HUDEP-2 (cell line): Measurements from ENCODE around the gene KAT6B.
A peak's percentile ranks its signal among the peaks of the same experiment; 100 is the strongest.

Source experiments
- DNase-seq, 76 experiments: peaks; one replicate each; lab custom pipeline; 2025; ENCODE audit not compliant: unreplicated experiment in 76 of 76; lab: John Stamatoyannopoulos, UW

Gene KAT6B

GRCh38 chr10:74913377-74913979 lies 87.1 kb downstream of the KAT6B start:
- DNase-seq = peak in 37 of 76 experiments; percentile 5 to 60 (median 20)

- no peak for DNase-seq
Measured at GRCh38 chr10:74916283-74916682, 89.9 kb downstream of the KAT6B start.

DNA sequence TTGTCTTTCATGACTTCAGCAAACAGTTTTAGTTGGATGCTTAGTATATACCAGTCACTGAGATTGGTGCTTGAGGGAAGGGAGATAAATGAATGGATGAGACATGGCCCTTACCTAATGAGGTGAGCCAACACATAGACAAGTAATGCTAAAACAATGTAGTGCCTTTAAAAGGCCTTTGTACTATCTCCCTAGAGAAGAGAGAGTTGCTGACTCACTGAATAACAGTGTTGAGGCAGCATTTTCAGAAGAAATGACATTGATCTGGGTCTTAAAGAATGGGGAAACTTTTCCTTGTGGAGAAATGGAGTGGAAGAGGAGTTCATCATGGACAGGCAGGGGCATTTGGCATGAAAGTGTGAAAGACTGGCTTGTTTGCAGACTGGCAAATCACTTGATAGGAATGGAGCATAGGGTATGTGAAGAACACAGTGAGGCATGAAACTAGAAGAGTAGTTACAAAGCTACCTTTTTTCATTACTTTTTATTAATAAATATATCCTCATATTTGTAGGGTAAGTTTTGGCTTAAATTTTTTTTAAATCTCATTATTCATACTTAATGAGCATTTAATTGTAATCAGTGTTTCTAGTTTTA lies 91.2 kb downstream of the KAT6B start:
- DNase-seq = no peak

- no peak for DNase-seq
Measured at GRCh38 chr10:74919671-74920070, 93.3 kb downstream of the KAT6B start.

DNA sequence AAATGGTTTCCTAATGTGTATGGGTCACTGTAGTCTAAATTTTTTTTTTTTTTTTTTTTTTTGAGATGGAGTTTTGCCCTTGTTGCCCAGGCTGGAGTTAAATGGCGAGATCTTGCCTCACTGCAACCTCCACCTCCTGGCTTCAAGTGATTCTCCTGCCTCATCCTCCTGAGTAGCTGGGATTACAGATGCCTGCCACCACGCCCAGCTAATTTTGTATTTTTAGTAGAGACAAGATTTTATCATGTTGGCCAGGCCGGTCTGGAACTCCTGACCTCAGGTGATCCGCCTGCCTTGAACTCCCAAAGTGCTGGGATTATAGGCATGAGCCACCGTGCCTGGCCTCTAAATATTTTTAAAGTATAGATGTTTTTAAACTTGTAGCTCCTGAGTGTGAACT lies 94.7 kb downstream of the KAT6B start:
- peak in 4 of 76 experiments; percentile 12 to 45 (median 26) for DNase-seq

DNA sequence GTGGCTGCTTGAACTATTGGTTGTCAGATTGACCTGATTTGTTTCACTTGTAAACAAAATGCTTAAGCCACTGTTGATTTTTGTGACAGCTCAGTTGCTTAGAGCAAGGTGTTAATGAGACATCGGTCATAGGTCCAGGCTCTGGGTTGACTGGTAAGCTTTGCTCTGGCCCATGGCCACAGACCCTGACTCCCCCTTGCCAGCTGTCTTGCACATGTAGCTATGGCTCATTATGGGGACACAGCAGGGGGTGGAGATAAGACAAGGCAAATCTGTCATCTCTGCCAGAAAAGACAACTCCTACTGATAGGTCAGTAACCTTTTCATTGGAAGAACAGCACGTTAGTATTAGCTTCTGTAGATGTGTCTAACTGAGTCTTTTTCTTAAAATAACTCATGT lies 95.3 kb downstream of the KAT6B start:
- peak in 70 of 76 experiments; percentile 6 to 86 (median 58) for DNase-seq

GRCh38 chr10:74922921-74923320 lies 96.5 kb downstream of the KAT6B start:
- DNase-seq = no peak

DNA sequence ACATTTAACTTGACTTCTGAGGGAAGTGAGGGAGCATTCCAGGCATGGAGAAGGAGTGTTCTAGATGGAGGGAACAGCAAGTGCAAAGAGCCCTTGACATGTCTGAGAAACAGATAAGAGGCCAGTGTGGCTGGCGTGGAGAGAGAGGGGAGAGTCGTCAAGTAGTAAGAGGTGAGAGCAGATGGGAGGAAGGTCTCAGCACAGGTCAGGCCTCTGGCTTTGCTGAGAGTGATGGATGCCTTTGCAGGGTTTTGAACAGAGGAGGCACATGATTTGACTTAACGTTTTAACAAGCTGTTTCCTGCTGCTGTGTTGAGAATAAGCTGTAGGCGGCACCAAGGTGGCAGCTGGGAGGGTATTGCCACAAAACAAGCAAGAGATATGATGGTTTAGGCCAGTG lies 97.2 kb downstream of the KAT6B start:
- DNase-seq = peak in 3 of 76 experiments; percentile 4 to 13 (median 6)

- DNase-seq = no peak
Measured at GRCh38 chr10:74924251-74924963, 98.0 kb downstream of the KAT6B start.

GRCh38 chr10:74925291-74925690 lies 98.9 kb downstream of the KAT6B start:
- no peak for DNase-seq

GRCh38 chr10:74925708-74926107 lies 99.3 kb downstream of the KAT6B start:
- no peak for DNase-seq

GRCh38 chr10:74926791-74927585 lies 100.6 kb downstream of the KAT6B start:
- no peak for DNase-seq

DNA sequence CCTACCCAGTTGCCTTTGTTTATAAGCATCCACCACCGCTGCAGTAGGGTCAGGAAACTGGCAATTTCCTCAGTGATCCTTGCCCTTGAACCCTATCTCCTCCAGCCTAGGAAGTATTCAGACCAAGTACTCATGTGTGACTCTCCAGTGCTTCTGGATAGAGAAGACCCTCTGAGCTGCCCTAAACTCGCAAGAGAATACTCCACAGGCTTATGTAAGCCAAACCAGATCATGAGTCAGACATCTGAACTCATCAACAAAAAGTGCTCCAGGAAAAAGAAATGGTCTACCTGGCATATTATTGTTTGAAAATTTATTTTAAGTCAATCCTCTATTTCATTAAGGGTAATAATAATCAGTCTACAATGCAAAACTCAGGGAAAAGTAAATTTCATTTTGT lies 101.3 kb downstream of the KAT6B start:
- no peak for DNase-seq

GRCh38 chr10:74928742-74929191 lies 102.4 kb downstream of the KAT6B start:
- no peak for DNase-seq

DNA sequence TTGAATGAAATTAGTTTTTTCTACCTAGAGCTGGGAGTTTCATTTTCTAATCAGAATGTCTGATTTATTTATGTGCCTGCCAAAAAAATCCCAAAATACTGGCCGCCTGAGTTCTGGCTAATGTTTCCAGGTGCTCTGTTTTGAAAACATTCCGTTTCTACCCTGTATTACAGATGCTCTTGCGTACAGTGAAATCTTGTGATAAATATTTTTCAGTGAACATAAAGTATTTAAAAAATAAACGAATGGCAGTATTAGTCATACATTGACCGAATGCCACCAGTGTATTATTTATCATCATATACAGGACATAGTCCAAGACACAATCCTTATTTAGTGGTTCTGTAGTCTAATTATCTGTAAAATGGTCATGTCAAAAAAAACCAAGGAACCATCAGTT lies 102.8 kb downstream of the KAT6B start:
- DNase-seq = no peak

DNA sequence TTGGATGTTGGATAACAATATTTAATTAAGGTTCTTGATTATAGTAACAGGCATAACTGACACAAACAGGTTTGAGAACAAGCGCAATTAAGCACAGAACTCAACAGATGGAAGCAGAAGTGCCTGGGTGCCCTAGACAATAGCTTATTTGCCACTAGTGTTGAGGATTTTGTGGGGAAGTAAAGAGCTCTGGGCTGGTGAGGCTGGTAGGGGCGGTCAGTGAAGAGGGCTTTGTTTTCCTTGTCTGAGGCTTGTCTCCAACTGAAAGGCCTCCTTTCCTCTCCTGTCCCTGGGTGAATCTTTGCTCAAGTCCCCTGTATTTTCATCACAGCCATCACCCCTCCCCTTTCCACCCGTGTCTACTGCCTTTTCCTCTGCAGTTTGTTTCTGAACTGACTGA lies 104.6 kb downstream of the KAT6B start:
- no peak for DNase-seq

- no peak for DNase-seq
Measured at GRCh38 chr10:74932648-74933047, 106.2 kb downstream of the KAT6B start.

DNA sequence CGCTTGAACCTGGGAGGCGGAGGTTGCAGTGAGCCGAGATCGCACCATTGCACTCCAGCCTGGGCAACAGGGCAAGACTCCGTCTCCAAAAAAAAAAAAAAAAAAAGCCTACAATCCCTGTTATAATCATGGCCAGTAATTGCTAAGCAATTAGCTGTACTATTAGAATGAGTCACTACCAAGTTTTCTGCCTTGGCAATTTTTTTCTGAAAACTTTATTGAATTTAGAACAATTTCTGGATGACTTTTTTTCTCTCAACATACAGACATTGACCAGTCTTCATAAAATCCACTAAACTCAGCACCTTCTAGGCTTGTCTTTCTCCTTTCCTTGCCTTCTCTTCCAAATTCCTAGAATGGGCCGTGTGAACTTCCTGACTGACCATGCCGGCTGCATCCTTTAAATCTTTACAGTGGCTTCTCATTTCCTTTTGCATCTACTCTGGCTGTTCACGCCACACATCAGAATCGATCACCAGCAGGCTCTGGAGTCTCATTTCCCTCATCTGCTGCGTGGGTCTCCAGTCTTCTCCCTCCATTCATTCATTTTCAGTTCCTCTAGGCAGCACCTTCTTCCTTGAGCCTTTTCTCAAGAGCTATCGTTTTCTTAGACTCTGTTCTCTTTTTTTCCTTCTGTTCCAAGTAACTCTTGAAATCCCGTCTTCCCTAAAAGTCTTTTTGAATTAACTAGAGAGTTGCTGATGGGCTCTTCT lies 107.9 kb downstream of the KAT6B start:
- DNase-seq = no peak

DNA sequence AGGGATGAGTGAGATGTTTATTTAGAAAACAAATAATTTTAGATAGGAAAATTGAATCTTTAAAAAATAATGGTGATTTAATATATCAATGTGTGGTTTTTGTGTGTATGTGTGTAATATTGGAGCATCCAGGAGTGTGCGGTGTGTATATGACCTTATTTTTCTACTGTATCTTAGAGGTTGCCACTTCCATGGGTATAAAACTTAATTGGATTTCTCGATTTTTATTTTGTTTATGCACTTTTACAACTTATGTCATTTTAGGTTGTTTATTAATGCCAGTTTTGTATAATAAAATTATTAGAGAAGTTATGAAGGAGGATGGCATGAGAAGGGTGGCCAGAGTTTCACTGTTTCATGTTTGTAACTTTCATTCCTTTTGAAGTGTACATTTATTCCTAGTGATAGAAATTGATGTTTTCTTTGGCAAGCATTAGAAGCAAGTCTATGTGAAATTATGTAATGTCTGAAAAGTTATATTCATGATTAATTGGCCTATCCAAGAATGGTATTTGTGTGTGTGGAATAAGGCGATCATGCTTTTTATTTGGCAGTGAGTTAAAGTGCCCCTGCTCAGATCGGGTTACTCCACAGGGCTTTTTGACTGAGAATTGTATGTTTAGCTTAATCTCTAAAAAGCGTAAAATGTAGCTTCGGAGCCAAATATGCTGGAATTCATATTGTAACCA lies 110.3 kb downstream of the KAT6B start:
- no peak for DNase-seq

DNA sequence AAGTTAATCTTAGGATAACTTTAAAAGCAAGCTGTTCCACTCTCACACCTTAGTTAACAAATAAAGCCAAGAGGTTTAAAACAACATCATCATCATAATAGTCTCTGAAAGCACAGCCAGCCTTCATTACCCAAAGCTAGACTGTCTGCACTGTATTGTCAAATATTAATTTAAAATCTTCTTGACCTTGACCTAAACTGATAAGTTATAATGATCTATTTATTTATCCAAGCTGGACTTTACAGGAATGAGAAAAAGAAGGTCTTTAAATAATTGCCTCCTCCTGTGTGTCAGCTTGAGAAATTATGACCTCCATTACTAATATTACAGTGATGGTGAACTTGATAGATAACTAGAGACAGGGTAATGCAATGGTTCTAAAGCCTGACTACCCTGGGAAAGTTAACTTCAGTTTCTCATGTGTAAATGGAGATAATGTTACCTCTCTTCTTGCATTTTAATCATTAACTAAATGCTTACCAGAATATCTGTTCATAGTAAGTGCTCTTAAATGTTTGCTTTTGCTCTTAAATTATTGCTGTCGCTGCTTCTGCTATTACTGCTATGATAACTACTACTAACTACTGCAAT lies 111.0 kb downstream of the KAT6B start:
- DNase-seq = no peak
